GM12864 (cell line): ENCODE results near the gene NHS.

ENCODE experiments used
- DNase-seq: peaks from one replicate; pipeline ENCODE4 v3.0.0-alpha.2; 2011; ENCODE audit warnings: low read depth
- H3K4me3 ChIP-seq: 2 replicates; pipeline ENCODE4 v1.5.1; 2011; ENCODE audit warnings: mild to moderate bottlenecking, low read depth, low read length, control low read depth
- TF ChIP-seq, protein P1 (sequence below): IDR thresholded peaks from 2 replicates; pipeline ENCODE4 v1.5.1; 2011; ENCODE audit warnings: low read depth, mild to moderate bottlenecking, moderate library complexity, low read length, control low read depth, inconsistent platforms; ENCODE audit errors: missing control alignments

The NHS gene

DNA sequence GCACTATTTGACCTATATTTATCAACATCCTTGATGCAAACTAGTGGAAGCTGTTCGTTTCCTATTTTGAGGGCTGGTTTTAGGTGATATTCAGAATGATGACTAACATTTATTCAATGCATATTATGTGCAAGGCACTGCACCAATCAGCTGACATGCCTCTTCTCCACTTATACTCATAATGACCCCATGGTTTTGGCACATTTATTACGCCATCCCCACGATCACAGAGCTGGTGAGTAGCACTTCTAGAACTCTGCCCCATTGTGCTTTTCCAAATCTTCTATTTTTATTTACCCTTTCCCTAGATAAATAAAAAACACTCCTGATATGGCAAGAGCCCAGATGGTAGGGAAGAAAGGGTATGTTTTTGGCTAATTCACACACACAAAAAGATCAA, 375.4 kb downstream of the NHS start:
- TF ChIP-seq, protein P1, sequence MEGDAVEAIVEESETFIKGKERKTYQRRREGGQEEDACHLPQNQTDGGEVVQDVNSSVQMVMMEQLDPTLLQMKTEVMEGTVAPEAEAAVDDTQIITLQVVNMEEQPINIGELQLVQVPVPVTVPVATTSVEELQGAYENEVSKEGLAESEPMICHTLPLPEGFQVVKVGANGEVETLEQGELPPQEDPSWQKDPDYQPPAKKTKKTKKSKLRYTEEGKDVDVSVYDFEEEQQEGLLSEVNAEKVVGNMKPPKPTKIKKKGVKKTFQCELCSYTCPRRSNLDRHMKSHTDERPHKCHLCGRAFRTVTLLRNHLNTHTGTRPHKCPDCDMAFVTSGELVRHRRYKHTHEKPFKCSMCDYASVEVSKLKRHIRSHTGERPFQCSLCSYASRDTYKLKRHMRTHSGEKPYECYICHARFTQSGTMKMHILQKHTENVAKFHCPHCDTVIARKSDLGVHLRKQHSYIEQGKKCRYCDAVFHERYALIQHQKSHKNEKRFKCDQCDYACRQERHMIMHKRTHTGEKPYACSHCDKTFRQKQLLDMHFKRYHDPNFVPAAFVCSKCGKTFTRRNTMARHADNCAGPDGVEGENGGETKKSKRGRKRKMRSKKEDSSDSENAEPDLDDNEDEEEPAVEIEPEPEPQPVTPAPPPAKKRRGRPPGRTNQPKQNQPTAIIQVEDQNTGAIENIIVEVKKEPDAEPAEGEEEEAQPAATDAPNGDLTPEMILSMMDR = no peak
- H3K4me3 ChIP-seq = no peak overlapping the region
- DNase-seq = no peak

DNA sequence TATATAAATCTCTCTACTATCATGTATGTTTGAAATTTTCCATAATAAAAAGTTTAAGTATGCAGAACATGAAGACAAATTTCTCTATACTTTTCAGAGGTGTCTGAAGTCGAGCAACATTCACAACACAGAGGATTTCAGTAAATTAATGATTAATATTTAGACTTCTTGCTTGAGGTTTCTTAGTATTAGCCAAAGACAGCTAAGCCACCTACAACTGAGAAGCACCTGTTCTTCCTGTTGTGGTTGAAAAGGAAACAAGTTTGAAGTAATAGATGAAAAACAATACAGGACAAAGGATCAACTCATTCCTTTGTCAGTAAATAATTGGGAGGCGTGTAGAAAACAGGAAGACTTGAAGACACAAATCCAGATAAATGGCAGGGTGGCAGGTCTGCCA, 383.4 kb downstream of the NHS start:
- TF ChIP-seq, protein P1 = no peak

DNA sequence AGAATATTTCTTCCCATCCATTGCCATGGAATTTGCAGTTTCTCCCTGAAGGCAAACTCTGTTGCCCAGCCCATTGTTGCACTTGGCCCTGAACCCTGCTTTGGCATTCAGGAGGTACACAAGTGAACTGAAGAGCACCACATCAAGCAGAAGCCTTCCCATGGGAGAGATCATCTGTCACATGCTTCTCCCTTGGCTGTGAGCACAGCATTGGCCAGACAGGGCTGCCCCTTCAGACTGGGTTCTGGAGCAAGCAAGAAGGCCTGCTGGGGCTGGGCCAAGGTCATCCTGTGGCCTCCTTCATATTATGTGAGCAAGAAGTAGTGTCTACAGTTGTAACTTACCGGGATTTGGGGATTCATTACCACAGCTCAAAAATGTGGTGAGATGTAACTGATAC, 385.0 kb downstream of the NHS start:
- DNase-seq = no peak
- no peak overlapping the region for H3K4me3 ChIP-seq
- TF ChIP-seq, protein P1 = no peak

More for the DNA sequence above, 383.4 kb downstream of the NHS start:
- DNase-seq = no peak
- H3K4me3 ChIP-seq = no peak overlapping the region

DNA sequence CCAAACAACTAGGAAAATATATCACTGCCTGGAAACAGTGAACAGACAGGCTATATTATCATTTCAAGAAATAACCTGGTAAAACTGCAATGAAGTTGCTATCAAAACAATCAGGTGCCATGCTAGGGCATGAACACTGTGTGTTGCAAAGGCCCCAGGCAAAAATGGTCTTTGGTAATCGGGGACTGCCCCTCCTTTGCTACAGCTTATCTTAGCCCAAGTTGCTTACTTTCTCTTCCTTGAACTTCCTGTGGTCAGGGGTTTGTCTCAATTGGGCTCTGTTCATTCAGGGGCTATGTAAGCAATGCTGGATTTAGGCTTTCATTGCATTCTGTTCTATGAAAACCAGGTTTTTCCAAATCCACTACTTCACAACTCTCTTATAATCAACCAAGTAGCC, 392.7 kb downstream of the NHS start:
- TF ChIP-seq, protein P1 = no peak
- no peak overlapping the region for H3K4me3 ChIP-seq
- DNase-seq = no peak

DNA sequence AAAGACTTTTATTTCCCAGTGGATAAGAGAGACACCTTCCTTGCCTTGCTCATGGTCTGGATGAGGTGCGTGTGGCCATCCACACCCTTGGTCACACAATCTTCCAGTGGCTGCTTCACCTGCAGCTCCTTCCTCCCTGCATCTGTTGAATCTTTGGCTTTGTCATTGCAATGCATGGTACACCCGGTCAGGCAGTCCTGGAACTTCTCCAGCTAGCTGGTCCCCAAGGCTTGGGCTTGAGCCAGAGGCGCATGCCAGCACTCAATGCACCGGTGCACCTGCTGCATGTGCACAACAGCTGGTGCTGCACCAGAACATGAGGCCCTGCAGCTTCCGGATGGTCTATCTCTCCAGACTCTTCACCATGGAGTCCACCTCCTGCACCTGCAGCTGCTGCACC, 394.0 kb downstream of the NHS start:
- DNase-seq = no peak
- TF ChIP-seq, protein P1 = no peak
- H3K4me3 ChIP-seq = no peak overlapping the region

DNA sequence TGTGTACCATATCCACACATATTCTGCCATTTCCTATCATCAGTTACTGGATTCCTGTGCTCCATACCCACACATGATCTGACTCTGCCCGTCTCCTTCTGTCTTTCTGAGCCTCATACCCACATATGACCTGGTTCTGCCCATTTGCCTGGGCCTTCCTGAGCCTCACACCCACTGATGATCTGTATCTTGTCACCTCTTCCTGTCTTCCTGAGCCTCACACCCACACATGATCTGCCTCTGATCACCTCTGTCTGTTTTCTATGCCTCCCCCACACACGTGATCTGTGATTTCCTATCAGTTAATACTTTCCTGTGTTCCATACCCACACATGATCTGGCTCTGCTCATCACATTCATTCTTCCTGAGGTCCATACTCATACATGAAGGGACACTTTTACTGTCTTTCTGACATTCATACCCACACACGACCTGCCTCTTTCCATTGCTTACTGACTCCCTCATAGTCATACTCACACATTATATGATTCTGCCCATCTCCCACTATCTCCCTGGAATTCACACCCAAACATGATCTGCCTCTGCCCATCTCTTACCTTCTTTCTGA, 394.8 kb downstream of the NHS start:
- no peak overlapping the region for H3K4me3 ChIP-seq
- no peak for DNase-seq
- TF ChIP-seq, protein P1 = no peak

DNA sequence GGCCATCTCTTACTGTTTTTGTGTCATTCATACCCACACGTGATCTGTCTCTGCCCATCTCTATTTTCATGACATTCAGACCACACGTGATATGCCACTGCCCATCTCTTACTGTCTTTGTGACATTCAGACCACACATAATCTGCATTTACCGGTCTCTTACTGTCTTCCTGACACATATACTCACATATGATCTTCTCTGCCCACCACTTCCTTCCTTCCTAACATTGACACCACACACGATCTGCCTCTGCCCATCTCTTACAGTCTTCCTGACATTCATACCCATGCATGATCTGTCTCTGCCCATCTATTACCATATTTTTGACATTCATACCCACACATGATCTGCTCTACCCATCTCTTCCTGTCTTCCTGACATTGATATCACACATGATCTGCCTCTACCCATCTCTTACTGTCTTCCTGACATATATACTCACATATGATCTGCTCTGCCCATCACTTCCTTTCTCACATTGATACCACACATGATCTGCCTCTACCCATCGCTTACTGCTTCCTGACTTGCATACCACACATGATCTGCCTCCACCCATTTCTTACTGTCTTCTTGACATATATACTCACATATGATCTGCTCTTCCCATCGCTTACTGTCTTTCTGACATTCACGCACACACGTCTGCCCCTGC, 398.3 kb downstream of the NHS start:
- no peak for DNase-seq
- TF ChIP-seq, protein P1 = no peak
- H3K4me3 ChIP-seq = no peak overlapping the region
